Osteoblast (primary cell): ENCODE measurements around the gene CCDC102B. TPM values are rescaled to one million over a fixed set of nuclear protein-coding genes. Genes with fewer than 3 reads are reported as not detected.

Experiments
- DNase-seq: peaks from one replicate; pipeline ENCODE4 v3.0.0; 2011; ENCODE audit warnings: low spot score, mixed read lengths; ENCODE audit not compliant: insufficient read length; ENCODE audit errors: missing footprints
- H2AFZ ChIP-seq: 2 replicates; pipeline ENCODE4 v1.6.0; 2011; ENCODE audit warnings: mild to moderate bottlenecking, low read length
- H3K27ac ChIP-seq: 2 replicates; pipeline ENCODE4 v1.5.1; 2011; ENCODE audit warnings: mild to moderate bottlenecking, low read depth, low read length, moderate library complexity
- H3K27me3 ChIP-seq: 2 replicates; pipeline ENCODE4 v1.6.0; 2012; ENCODE audit warnings: mild to moderate bottlenecking, control low read depth, inconsistent platforms, low read length, moderate library complexity; ENCODE audit not compliant: insufficient read depth
- H3K36me3 ChIP-seq: 2 replicates; pipeline ENCODE4 v1.5.1; 2011; ENCODE audit warnings: mild to moderate bottlenecking, low read length, control low read depth, moderate library complexity; ENCODE audit not compliant: insufficient read depth
- H3K4me1 ChIP-seq: 2 replicates; pipeline ENCODE4 v1.5.1; 2011; ENCODE audit warnings: mild to moderate bottlenecking, low read length, control low read depth, moderate library complexity; ENCODE audit not compliant: insufficient read depth
- H3K4me2 ChIP-seq: 2 replicates; pipeline ENCODE4 v1.6.0; 2011; ENCODE audit warnings: mild to moderate bottlenecking, low read length; ENCODE audit not compliant: insufficient read depth
- H3K4me3 ChIP-seq: fragments of 200-600 bp; sonication (generic); 3 replicates; pipeline ENCODE4 v1.5.1; 2012; ENCODE audit warnings: mild to moderate bottlenecking, low read length, inconsistent platforms; ENCODE audit not compliant: insufficient read depth
- H3K79me2 ChIP-seq: 2 replicates; pipeline ENCODE4 v1.6.0; 2012; ENCODE audit warnings: mild to moderate bottlenecking, low read length, control low read depth, inconsistent platforms; ENCODE audit not compliant: insufficient read depth
- H3K9me3 ChIP-seq: 2 replicates; pipeline ENCODE4 v1.5.1; 2011; ENCODE audit warnings: low read depth, low read length, control low read depth
- H4K20me1 ChIP-seq: 2 replicates; pipeline ENCODE4 v1.6.0; 2012; ENCODE audit warnings: mild to moderate bottlenecking, low read length, control low read depth; ENCODE audit not compliant: insufficient read depth
- CTCF ChIP-seq: IDR thresholded peaks from 2 replicates; pipeline ENCODE4 v1.5.1; 2011; ENCODE audit warnings: mild to moderate bottlenecking, low read depth, low read length, moderate library complexity; ENCODE audit errors: extremely low read depth
- total RNA-seq: library from RNA; depleted of rRNA; stranded (reverse); fragments of >200 nt; gene quantifications from 2 replicates; pipeline ENCODE4 v1.2.3, GENCODE V29; 2012

CCDC102B gene
- total RNA-seq, 1 donor: 9.4 TPM

GRCh38 chr18:68778280-68778886 lies 19.5 kb upstream of the CCDC102B start:
- no peak overlapping the region for H3K4me2 ChIP-seq
- no peaks in the 10 kb centered on the region for H4K20me1 ChIP-seq
- H2AFZ ChIP-seq: no peak overlapping the region
- H3K36me3 ChIP-seq: no peaks in the 10 kb centered on the region
- no peak for TF ChIP-seq CTCF
- H3K27ac ChIP-seq: no peak overlapping the region
- H3K4me3 ChIP-seq: no peak overlapping the region
- peaks cover 2% of the 10 kb centered on the region for H3K4me1 ChIP-seq
- H3K9me3 ChIP-seq: no peaks in the 10 kb centered on the region
- H3K27me3 ChIP-seq: no peaks in the 10 kb centered on the region
- no peak for DNase-seq
- H3K79me2 ChIP-seq: no peaks in the 10 kb centered on the region

- Histone ChIP-seq H3K36me3 (no peaks in the 10 kb centered on the region), H4K20me1 (no peaks in the 10 kb centered on the region), H2AFZ (no peak overlapping the region), H3K27ac (no peak overlapping the region), H3K9me3 (no peaks in the 10 kb centered on the region), H3K4me1 (peaks cover 2% of the 10 kb centered on the region), H3K79me2 (no peaks in the 10 kb centered on the region), H3K4me3 (no peak overlapping the region), H3K4me2 (no peak overlapping the region), H3K27me3 (no peaks in the 10 kb centered on the region)
- TF ChIP-seq CTCF: no peak
- no peak for DNase-seq
Observed at GRCh38 chr18:68779169-68779568, 18.7 kb upstream of the CCDC102B start.

GRCh38 chr18:68780802-68781635 lies 16.9 kb upstream of the CCDC102B start:
- H3K27me3 ChIP-seq: no peaks in the 10 kb centered on the region
- no peak overlapping the region for H2AFZ ChIP-seq
- H3K79me2 ChIP-seq: no peaks in the 10 kb centered on the region
- TF ChIP-seq CTCF: no peak
- no peak overlapping the region for H3K4me3 ChIP-seq
- H3K9me3 ChIP-seq: no peaks in the 10 kb centered on the region
- H3K4me1 ChIP-seq: peaks cover 2% of the 10 kb centered on the region
- H3K27ac ChIP-seq: no peak overlapping the region
- DNase-seq: no peak
- no peak overlapping the region for H3K4me2 ChIP-seq
- H4K20me1 ChIP-seq: no peaks in the 10 kb centered on the region
- no peaks in the 10 kb centered on the region for H3K36me3 ChIP-seq

GRCh38 chr18:68783506-68783905 lies 14.4 kb upstream of the CCDC102B start:
- Histone ChIP-seq H3K4me2 (no peak overlapping the region), H3K27me3 (no peaks in the 10 kb centered on the region), H4K20me1 (no peaks in the 10 kb centered on the region), H3K36me3 (no peaks in the 10 kb centered on the region), H3K79me2 (no peaks in the 10 kb centered on the region), H3K9me3 (no peaks in the 10 kb centered on the region), H3K27ac (no peak overlapping the region), H3K4me1 (peaks cover 2% of the 10 kb centered on the region), H3K4me3 (no peak overlapping the region), H2AFZ (no peak overlapping the region)
- TF ChIP-seq CTCF: no peak
- DNase-seq: no peak
